Activated CD4-positive, alpha-beta T cell treated with anti-CD3 and anti-CD28 coated beads, Interleukin-2, amount 10 ng/mL, durations not matched to agents 24 days and 14 days (primary cell): ENCODE measurements around the gene NCF4. TPM values are rescaled to one million over a fixed set of nuclear protein-coding genes. Genes with fewer than 3 reads are reported as not detected.

Source experiments
- DNase-seq: peaks from one replicate; pipeline ENCODE4 v3.0.0; 2022
- H3K27ac Mint-ChIP-seq: one replicate; pipeline ENCODE4 v1.8.0; 2022; ENCODE audit warnings: mild to moderate bottlenecking, mixed read lengths
- H3K27me3 Mint-ChIP-seq: one replicate; pipeline ENCODE4 v1.8.0; 2022; ENCODE audit warnings: mixed read lengths
- H3K36me3 Mint-ChIP-seq: one replicate; pipeline ENCODE4 v1.8.0; 2022; ENCODE audit warnings: low read depth, mild to moderate bottlenecking, mixed read lengths
- H3K4me1 Mint-ChIP-seq: one replicate; pipeline ENCODE4 v1.8.0; 2021; ENCODE audit warnings: mixed read lengths
- H3K4me3 Mint-ChIP-seq: one replicate; pipeline ENCODE4 v1.8.0; 2022; ENCODE audit warnings: mild to moderate bottlenecking, moderate library complexity, mixed read lengths
- H3K9me3 Mint-ChIP-seq: one replicate; pipeline ENCODE4 v1.8.0; 2021; ENCODE audit warnings: mixed read lengths
- intact Hi-C: fragments of 100-400 bp; cut with micrococcal nuclease; formaldehyde crosslinking; loops from one replicate; pipeline ENCODE4 v1.15.1; 2023
- total RNA-seq: library from RNA; stranded (reverse); gene quantifications from 2 replicates; pipeline ENCODE4 v1.2.3, GENCODE V29; 2022

Gene NCF4
- total RNA-seq, 1 donor from 2014 or later: 12.3 TPM

DNA sequence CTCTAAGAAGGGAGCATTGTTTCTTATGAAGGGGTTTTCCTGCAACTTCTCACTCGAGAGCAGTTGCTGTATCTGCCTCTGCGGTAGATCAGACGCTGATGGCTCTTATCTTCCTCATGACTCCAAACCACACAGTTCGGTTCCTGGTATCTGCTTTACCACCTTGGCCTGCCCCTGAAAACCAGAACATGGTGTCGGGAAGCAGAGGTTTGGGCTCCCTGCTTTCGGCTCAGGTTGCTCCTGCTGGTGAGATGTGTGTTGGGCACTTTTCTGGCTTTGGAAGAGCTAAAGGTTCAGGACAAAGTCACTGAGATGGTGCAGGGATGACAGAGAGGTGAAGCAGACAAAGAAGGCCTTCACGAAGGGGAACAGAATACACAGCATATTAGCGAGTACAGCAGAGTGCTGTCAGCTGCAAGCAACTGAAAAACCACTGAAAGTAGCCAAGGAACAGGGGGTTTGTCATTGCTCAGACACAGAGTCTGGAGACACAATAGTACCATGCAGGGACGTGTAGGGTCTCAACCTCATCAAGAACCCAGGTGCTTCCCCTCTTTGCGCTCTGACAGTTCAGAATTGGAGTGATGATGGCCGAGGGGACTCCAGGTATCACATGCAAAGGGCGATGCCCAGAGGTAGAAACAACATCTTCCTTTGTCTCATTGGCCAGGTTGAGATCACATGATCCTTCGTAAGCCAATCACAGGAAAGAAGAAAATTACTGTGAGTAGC lies 40.8 kb downstream of the NCF4 start:
- H3K9me3 Mint-ChIP-seq: peaks cover 4% of the 10 kb centered on the region
- H3K27ac Mint-ChIP-seq: peak overlapping the region; percentile 87
- H3K4me1 Mint-ChIP-seq: peaks cover 19% of the 10 kb centered on the region
- H3K27me3 Mint-ChIP-seq: peaks cover 12% of the 10 kb centered on the region
- peaks cover 4% of the 10 kb centered on the region for H3K36me3 Mint-ChIP-seq
- intact Hi-C loops: no loop called here
- peak overlapping the region; percentile 69 for H3K4me3 Mint-ChIP-seq
- DNase-seq: peak; percentile 80

DNA sequence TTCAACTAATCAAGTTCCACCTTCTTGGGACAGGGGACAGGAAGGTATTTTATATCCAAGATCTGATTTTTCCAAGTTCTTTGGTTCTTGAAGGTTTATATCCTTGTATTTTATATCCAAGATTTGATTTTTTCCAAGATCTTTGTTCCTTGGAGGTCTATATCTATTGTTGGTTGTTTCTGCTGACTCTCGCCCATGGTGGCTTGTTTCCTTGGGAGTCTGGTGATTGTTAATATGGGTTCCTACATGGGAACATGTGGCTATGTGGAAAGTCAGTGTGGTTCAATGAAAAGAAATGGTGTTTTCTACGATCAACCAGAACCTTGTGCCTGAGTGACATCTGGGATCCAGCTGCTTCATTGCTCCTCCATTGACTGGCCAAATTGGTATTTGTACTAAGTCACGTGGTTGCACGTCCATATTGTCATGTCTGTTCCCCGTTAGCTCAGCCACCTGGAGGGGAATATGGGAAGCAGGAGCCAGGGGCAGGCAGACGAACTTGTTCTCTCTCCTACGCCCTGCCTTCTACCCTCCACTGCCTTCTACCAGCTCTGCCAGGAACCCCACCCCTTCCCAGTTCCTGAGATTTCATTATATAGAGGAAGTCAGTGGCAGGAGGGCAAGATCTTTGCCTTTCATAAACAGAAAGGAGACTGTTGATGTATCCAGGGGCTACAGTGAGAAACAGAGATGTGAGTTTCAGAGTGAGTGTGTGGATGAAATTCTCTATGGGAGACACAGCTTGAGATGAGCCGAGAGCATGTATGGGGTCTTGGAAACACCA lies 41.5 kb downstream of the NCF4 start:
- Mint-ChIP-seq H3K27ac (no peak overlapping the region), H3K4me1 (peaks cover 19% of the 10 kb centered on the region), H3K4me3 (no peak overlapping the region), H3K27me3 (peaks cover 10% of the 10 kb centered on the region), H3K36me3 (peaks cover 2% of the 10 kb centered on the region), H3K9me3 (peaks cover 4% of the 10 kb centered on the region)
- DNase-seq: no peak
- intact Hi-C loops: no loop called here

DNA sequence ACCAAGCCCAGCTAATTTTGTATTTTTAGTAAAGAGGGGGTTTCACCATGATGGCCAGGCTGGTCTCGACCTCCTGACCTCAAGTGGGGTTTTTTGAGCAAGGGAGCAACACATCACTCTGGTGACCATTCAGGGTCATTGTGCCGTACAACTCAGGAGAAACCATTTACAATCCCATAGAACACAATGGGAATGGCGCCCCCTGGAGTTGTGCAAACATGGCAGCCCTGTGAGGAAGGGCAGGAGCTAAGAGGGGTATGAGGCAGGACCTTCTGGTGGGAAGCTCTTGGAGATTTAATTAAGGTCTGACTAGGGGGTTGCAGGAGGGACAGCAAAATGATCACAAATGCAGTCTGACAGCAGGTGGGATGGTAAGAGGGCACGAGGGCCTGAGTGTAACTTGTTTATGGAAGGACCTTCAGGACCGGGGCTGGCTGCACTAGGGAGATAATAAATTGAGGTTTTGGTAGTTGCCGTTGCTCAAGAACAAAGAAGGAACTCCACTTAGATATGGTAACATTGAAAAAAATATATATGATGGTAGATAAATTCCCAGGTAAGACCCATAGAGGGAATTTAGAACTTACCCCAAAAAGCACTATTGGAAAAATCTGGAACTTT lies 43.6 kb downstream of the NCF4 start:
- no peak for DNase-seq
- peaks cover 17% of the 10 kb centered on the region for H3K4me1 Mint-ChIP-seq
- peaks cover 16% of the 10 kb centered on the region for H3K27me3 Mint-ChIP-seq
- intact Hi-C loops: no loop called here
- no peak overlapping the region for H3K27ac Mint-ChIP-seq
- peaks cover 2% of the 10 kb centered on the region for H3K36me3 Mint-ChIP-seq
- no peak overlapping the region for H3K4me3 Mint-ChIP-seq
- H3K9me3 Mint-ChIP-seq: peaks cover 4% of the 10 kb centered on the region

DNA sequence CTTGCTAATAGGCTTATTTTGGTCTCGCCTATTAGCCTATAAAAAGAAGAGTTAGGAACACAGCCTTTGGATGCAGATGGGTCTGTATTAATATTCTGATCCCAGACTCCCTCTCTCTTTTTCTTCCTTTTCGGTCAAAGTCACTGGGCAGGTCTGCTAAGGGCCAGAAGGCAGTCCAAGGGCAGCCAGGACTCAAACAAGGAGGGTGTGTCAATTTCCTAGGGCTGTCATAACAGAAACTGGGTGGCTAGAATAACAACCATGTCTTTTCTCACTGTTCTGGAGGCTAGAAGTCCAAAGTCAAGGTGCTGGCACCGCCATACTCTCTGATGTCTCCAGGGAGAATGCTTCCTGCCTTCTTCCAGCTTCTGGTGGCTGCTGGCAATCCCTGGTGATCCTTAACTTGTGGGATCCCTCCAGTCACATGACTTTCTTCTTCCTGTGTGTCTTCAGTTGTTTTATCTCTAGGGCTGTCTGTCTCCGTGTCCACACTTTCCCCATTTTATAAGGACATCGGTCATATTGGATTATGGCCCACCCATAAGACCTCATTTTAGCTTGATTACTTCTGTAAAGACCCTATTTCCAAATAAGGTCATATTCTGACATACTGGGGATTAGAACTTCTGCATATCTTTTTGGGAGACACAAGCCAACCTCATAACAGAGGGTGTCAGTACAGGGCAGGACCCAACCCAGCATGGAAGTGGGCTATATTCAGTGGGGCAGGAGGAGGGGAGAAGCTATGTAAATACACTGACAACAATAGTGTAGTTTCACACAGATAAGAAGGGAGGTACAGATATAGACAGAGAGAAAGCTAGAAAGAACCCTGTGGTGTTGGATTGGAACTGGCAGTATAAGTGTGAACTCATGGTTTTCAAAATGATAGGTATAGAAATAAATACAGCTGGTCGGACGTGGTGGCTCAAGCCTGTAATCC lies 46.7 kb downstream of the NCF4 start:
- intact Hi-C loops: no loop called here
- peaks cover 3% of the 10 kb centered on the region for H3K9me3 Mint-ChIP-seq

DNA sequence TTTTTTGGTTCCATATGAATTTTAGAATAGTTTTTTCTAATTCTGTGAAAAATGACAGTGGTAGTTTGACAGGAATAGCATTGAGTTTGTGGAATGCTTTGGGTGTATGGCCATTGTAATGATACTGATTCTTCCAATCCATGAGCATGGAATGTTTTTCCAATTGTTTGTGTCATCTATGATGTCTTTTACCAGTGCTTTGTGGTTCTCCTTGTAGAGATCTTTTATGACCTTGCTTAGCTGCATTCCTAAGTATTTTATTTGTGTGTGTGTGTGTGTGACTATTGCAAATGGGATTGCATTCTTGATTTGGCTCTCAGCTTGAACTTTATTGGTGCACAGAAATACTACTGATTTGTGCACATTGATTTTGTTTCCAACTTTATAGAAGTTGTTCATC lies 49.7 kb downstream of the NCF4 start:
- no peak overlapping the region for H3K27ac Mint-ChIP-seq
- DNase-seq: no peak
- no peak overlapping the region for H3K4me3 Mint-ChIP-seq
- intact Hi-C loops: no loop called here
- peaks cover 6% of the 10 kb centered on the region for H3K4me1 Mint-ChIP-seq
- H3K27me3 Mint-ChIP-seq: peaks cover 30% of the 10 kb centered on the region
- no peaks in the 10 kb centered on the region for H3K36me3 Mint-ChIP-seq
- H3K9me3 Mint-ChIP-seq: peaks cover 3% of the 10 kb centered on the region

More for the DNA sequence above, 46.7 kb downstream of the NCF4 start:
- H3K4me3 Mint-ChIP-seq: no peak overlapping the region
- no peak for DNase-seq
- H3K27ac Mint-ChIP-seq: no peak overlapping the region
- peaks cover 35% of the 10 kb centered on the region for H3K27me3 Mint-ChIP-seq
- H3K4me1 Mint-ChIP-seq: peaks cover 2% of the 10 kb centered on the region
- peaks cover 2% of the 10 kb centered on the region for H3K36me3 Mint-ChIP-seq

DNA sequence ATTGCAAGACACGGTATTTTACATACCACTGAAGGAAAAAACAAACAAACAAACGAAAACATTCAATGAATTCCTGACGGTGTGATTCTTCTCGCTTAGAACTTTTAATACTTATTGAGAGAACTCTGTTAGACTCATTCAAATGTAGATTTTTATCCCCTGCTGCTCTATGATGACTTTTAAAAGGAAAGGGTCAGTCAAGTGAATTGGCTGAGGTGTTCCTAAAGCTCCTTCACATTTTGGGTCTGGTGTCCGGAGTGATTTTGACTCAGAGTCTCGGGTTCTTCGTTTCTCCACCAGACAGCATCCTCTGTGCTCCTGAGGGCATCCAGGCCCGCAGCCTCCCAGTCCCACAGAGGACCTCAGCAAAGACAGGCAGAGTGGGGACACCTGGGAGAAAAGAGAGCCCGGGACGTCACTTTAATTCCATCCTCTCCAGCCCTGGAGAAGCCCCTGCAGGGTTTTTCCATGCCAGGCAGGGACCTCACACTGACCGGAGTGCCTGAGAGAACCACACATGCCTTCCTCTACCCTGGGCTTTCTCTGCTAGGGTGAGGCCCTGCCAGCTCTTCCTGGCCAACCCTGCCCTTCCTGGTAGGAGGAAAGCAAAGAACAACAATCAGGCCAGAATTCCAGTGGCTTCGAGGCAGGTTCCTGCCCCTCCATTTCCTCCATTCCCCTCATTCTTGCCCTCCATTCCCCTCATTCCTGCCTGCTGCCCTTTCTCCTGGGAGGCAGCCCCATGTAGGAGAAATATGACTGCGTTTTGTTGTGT lies 51.3 kb downstream of the NCF4 start:
- Mint-ChIP-seq H3K27ac (no peak overlapping the region), H3K27me3 (peaks cover 32% of the 10 kb centered on the region), H3K36me3 (no peaks in the 10 kb centered on the region), H3K4me1 (peaks cover 6% of the 10 kb centered on the region), H3K4me3 (no peak overlapping the region), H3K9me3 (peaks cover 3% of the 10 kb centered on the region)
- no peak for DNase-seq
- intact Hi-C loops: no loop called here

DNA sequence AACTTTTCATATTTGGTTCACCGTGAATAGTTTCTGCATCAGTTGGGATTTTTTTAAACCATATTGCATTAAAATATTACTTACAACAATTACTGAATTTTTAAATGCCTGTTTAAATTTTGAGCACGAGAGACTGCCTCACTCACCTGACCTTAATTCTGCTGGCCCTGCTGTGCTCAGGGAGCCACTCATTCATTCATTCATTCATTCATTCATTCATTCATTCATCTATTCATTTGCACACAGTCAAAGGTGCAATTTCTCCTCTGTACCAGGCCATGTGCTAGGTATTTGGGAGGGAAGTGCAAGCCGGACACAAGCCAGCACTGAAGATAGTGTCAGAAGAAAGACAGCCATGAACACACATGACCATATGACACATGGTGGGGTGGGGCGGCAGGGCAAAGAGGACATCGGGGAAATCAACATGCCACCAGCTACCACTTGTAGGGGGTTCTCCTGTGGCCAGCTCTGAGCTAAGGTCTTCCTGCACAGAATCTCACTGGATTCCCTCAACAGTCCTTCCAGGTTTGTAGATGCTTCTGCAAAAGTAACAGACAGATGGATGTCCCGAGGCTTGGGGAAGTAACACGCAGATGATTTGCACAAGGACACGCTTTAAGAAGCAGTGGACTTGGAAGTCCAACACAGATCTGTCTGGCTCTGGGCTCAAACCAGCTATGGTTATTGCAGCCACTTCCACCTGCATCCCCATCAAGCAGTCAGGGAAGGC lies 52.1 kb downstream of the NCF4 start:
- no peaks in the 10 kb centered on the region for H3K36me3 Mint-ChIP-seq
- peaks cover under 1% of the 10 kb centered on the region for H3K9me3 Mint-ChIP-seq
- intact Hi-C loops: no loop called here
- H3K4me1 Mint-ChIP-seq: peaks cover 6% of the 10 kb centered on the region
- DNase-seq: no peak
- H3K4me3 Mint-ChIP-seq: peak overlapping the region; percentile 72
- peaks cover 32% of the 10 kb centered on the region for H3K27me3 Mint-ChIP-seq
- H3K27ac Mint-ChIP-seq: peak overlapping the region; percentile 60

DNA sequence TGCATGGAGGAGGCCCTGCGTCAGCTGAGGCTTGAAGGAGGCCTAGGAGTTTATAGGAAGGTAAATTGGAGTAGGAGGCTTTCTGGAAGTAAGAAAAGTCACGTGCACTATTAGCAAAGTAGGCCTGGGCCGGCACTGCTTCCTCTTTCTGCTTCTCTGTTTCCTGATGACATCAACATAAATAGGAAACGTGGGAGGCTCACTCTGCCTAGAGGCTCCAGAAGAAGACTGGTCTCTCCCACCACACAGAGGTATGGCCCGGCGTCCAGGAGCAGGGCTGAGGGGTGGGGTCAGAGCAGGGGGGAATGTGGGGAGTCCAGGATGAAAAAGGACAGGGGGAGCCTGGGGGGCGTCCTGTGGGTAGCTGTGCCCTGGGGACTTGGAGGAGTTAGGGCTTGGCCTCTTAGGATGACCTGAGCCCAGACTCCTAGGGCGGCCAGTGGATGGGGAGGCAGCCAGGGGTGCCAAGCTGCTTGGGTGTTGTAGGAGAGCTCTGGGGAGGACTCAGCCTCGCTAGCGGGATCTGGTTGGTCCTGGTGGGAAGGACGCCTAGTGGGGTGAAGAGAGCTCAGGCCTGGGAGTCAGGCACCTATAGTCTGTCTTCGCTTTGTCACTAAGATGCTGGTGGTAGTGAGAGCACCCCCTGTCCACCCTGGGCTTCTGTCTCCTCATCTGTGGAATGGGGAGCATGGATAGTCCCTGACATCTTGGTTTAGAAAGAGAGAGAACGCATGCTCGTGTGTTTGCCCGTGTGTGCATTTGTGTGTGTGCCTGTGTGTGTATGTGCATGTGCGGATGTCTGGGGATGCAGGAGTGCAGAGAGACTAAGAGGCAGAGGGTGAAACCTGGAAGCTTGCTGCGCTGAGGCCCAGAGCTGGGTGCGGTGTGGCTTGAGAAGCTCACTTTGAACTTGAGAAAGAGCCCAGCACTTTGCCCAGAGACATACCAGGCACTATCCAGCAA lies 52.9 kb downstream of the NCF4 start, which contains the start of gene CSF2RB:
Gene CSF2RB (plus strand): TSS at position 202 of the 963 bp plus-strand sequence. CDS start 8,580 bp downstream, outside the sequence.
- no peak for DNase-seq
- Mint-ChIP-seq H3K27ac (peak within 1 kb of the TSS; percentile 78), H3K4me1 (peaks cover 6% of the 10 kb centered on the region), H3K4me3 (peak within 1 kb of the TSS; percentile 72), H3K36me3 (no peaks in the 10 kb centered on the region), H3K27me3 (peaks cover 38% of the 10 kb centered on the region), H3K9me3 (no peaks in the 10 kb centered on the region)
- intact Hi-C loops: no loop called here

DNA sequence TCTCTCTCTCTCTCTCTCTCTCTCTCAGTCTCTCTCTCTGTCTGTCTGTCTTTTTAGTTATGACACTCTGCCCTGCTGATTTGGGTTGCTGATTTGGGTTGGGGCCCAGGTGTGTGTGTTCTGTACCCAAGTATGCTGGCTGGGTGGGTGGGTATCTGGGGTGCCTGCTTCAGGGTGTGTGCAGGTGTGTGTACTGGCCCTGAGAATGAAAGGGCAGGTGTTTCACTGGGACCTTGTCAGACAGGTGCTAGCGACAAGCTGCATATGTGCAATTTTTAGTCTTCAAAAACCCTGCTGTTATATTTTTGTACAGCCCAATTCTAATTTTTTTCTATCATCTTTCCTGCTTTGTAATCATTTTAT lies 53.6 kb downstream of the NCF4 start:
- Mint-ChIP-seq H3K27me3 (peaks cover 39% of the 10 kb centered on the region), H3K4me1 (peaks cover 6% of the 10 kb centered on the region), H3K27ac (peak overlapping the region; percentile 78), H3K4me3 (peak overlapping the region; percentile 72), H3K9me3 (no peaks in the 10 kb centered on the region), H3K36me3 (no peaks in the 10 kb centered on the region)
- intact Hi-C loops: no loop called here
- DNase-seq: no peak

DNA sequence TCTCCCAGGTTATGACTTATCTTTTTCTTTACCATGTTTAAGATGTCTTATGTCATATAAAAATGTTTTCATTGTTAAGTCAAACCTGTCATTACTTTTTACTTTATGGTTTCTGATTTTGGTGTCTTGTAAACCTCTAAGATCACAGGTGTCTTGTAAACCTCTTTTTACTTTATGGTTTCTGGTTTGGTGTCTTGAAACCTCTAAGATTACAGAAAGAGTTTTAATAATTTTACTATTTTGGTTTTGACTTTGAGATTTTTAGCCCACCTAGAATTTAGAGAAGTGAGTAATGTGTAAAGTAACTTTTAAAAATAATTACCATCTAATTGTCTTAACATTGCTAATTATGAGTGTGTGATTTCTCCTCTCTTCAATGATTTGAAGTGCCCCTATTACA lies 55.2 kb downstream of the NCF4 start:
- no peak for DNase-seq
- H3K9me3 Mint-ChIP-seq: no peaks in the 10 kb centered on the region
- H3K4me3 Mint-ChIP-seq: no peak overlapping the region
- peaks cover 9% of the 10 kb centered on the region for H3K4me1 Mint-ChIP-seq
- no peak overlapping the region for H3K27ac Mint-ChIP-seq
- intact Hi-C loops: no loop called here
- H3K36me3 Mint-ChIP-seq: peaks cover 1% of the 10 kb centered on the region
- peaks cover 30% of the 10 kb centered on the region for H3K27me3 Mint-ChIP-seq

DNA sequence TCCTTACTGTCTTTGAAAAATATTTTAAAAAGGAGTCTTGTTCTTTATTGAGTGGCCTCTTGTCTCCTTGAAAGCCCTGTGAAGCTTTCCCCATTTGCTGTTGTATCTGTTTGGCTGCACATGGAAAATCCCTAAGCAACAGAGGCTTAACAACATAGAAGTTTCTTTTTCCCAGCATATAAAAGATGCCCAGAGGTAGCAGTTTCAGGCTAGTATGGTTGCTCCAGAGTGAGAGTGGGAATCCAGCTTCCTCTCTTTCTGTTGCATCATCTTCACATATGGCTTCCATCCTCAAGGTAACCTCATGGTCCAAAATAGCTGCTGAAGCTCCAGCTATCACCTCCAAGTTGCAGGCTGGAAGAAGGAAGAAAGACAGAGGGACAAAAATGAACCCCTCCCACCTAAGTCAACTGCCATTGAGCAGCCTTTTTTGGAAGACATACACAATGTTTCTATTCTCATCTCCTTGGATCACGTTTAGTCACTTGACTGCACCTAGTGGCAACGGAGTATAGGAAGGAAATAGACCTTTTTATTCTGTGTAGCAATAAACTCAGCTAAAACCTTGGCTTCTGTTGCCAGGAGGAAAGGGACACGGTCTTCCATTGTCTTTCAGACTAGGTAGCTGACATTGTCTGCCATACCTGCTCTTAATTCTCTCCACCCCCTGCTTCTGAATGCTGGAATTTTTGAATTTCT lies 57.9 kb downstream of the NCF4 start:
- H3K27me3 Mint-ChIP-seq: peaks cover 22% of the 10 kb centered on the region
- no peak overlapping the region for H3K27ac Mint-ChIP-seq
- peaks cover 1% of the 10 kb centered on the region for H3K36me3 Mint-ChIP-seq
- H3K4me1 Mint-ChIP-seq: peaks cover 13% of the 10 kb centered on the region
- no peaks in the 10 kb centered on the region for H3K9me3 Mint-ChIP-seq
- DNase-seq: no peak
- intact Hi-C loops: no loop called here
- no peak overlapping the region for H3K4me3 Mint-ChIP-seq
